Ecto neural progenitor cell (in vitro differentiated cells): ENCODE data around the gene TARDBP.
A peak's percentile ranks its signal among the peaks of the same experiment; 100 is the strongest.
"Not testable (repeated sequence)": the region's sequence is repeated elsewhere in the genome, so short reads cannot be mapped to it uniquely, and the experiment has no call there.

Experiments used
- DNase-seq: peaks from one replicate; pipeline ENCODE4 v3.0.0-alpha.2; 2018; ENCODE audit warnings: low spot score

The TARDBP gene

DNA sequence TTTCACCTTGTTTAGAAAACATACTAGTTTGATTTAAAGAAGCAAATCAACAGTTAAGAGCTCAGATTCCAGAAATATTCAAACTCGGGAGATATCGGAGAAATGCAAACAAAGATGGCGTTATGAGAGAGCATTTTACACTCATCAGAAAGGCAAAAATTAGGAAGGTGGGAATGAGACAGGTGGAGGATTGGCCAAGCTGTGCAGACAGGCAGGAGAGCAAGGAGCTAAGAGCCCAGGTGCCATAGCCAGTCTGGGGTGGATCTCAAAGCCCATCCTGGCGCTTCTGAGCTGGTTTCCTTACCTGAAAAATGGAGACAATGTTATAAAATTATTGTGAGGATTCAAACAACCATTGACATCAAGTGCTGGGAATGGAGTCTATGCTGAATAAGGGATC, 19.6 kb upstream of the TARDBP start:
- no peak for DNase-seq

GRCh38 chr1:10996100-10996499, 16.4 kb upstream of the TARDBP start:
- no peak for DNase-seq

- no peak for DNase-seq
Observed at GRCh38 chr1:11000526-11000925, 11.9 kb upstream of the TARDBP start.

- no peak for DNase-seq
Observed at GRCh38 chr1:11013160-11013531, 692 bp downstream of the TARDBP start.

DNA sequence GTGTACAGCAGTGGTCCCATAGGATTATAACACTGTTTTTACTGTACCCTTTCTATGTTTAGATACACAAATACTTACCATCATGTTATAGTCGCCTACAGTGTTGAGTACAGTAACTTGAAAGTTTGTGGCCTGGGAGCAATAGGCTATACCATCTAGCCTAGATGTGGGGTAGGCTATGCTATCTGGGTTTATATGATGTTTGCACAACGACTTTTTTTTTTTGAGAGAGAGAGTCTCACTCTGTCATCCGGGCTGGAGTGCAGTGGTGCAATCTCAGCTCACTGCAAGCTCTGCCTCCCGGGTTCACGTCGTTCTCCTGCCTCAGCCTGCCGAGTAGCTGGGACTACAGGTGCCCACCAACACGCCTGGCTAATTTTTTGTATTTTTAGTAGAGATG, 6.9 kb downstream of the TARDBP start:
- not testable (repeated sequence) for DNase-seq

GRCh38 chr1:11019971-11020370, 7.5 kb downstream of the TARDBP start:
- DNase-seq: no peak

DNA sequence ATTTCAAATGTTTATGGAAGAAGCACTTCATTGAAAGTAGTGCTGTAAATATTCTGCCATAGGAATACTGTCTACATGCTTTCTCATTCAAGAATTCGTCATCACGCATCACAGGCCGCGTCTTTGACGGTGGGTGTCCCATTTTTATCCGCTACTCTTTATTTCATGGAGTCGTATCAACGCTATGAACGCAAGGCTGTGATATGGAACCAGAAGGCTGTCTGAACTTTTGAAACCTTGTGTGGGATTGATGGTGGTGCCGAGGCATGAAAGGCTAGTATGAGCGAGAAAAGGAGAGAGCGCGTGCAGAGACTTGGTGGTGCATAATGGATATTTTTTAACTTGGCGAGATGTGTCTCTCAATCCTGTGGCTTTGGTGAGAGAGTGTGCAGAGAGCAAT, 10.7 kb downstream of the TARDBP start:
- DNase-seq: no peak

DNA sequence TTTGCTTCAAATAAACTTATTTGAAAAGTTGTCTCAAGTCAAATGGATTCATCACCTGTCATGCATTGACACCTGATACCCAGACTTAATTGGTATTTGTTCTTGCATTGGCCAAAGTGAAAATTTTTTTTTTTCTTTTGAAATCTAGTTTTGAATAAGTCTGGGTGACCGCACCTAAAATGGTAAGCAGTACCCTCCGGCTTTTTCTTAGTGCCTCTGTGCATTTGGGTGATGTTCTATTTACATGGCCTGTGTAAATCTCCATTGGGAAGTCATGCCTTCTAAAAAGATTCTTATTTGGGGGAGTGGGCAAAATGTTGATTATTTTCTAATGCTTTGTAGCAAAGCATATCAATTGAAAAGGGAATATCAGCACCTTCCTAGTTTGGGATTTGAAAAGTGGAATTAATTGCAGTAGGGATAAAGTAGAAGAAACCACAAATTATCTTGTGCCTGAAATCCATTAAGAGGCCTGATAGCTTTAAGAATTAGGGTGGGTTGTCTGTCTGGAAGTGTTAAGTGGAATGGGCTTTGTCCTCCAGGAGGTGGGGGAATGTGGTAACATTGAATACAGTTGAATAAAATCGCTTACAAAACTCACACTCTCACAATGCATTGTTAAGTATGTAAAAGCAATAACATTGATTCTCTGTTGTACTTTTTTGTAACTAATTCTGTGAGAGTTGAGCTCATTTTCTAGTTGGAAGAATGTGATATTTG, 11.9 kb downstream of the TARDBP start:
- no peak for DNase-seq

DNA sequence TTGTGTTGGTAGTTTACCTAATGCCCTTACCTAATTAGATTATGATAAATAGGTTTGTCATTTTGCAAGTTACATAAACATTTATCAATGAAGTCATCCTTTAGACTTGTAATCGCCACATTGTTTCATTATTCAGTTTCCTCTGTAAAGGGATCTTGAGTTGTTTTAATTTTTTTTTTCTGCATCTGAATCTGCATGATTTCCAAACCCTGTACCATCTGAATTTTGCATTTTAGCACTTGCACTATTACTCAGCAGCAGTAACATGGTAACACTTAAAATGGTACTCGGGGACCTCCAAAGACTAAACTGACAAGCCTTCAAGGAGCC, 12.4 kb downstream of the TARDBP start:
- no peak for DNase-seq

GRCh38 chr1:11025618-11026017, 13.2 kb downstream of the TARDBP start:
- DNase-seq: no peak

GRCh38 chr1:11026052-11026451, 13.6 kb downstream of the TARDBP start:
- DNase-seq: no peak

- no peak for DNase-seq
Observed at GRCh38 chr1:11026903-11027302, 14.4 kb downstream of the TARDBP start.

GRCh38 chr1:11027316-11027715, 14.9 kb downstream of the TARDBP start:
- no peak for DNase-seq

- no peak for DNase-seq
Observed at GRCh38 chr1:11028018-11028417, 15.6 kb downstream of the TARDBP start.

DNA sequence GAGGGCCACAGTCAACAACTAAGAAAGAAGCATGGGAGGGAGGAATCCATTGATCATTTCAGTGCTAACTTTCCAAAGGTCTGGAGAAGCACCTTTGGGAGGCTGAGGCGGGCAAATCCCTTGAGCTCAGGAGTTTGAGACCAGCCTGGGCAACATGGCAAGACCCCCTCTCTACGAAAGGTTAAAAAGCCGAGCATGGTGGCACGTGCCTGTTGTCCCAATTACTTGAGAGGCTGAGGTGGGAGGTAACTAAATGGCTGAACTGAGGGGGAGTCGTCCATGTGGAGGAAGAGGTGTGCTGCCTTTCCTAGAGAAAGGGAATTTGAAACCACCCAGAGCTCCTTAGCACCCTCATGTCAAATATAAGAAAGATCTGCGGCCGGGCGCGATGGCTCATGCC, 18.4 kb downstream of the TARDBP start:
- no peak for DNase-seq

DNA sequence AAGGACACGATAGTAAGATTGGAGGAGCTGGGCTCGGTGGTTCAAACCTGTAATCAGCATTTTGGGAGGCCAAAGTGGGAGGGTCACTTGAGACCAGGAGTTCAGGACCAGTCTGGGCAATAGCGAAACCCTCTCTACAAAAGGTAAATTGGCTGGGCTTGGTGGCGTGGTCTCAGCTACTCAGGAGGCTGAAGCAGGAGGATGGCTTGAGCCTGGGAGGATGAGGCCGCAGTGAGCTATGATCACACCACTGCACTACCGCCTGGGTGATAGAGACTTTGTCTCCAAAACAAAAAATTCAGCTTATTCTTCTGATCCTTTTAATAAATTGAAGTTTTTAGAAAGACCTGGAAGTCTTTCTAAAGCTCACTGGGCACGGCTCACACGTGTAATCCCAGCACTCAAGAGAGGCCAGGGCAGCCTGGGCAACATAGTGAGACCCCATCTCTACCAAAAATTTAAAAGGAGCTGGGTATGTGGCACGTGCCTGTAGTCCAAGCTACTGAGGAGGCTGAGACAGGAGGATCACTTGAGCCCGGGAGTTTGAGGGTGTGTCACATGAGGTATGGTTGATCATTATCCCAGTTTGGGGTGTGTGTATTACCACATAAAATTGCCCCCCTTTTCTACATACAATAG, 19.3 kb downstream of the TARDBP start:
- DNase-seq: no peak

DNA sequence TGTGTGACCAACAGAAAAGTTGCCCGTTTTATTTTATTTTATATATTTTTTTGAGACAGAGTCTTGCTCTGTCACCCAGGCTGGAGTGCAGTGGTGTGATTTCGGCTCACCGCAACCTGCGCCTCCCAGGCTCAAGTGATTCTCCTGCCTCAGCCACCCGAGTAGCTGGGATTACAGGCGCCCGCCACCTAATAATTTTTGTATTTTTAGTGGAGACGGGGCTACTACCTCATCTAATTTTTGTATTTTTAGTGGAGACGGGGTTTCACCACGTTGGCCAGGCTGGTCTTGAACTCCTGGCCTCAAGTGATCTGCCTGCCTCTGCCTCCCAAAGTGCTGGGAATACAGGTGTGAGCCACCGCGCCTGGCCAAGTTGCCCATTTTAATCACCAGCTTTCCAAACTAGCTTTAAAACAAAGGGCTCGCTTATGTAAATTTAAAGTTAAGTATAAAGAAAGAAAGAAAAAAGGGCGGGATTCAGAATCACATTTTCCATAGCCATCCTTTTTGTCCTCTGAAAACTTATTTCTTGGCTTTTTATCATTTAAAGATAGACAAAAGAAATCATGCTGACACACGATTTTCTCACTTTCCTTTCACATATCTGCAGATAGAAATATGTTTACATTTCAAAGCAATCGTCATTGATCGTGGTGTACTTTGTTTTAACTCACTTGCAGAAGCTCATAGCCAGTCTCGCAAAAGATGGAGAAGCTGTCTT, 24.7 kb downstream of the TARDBP start:
- DNase-seq: not testable (repeated sequence)

- DNase-seq: peak; percentile 87
Observed at GRCh38 chr1:11037740-11038182, 25.3 kb downstream of the TARDBP start.

DNA sequence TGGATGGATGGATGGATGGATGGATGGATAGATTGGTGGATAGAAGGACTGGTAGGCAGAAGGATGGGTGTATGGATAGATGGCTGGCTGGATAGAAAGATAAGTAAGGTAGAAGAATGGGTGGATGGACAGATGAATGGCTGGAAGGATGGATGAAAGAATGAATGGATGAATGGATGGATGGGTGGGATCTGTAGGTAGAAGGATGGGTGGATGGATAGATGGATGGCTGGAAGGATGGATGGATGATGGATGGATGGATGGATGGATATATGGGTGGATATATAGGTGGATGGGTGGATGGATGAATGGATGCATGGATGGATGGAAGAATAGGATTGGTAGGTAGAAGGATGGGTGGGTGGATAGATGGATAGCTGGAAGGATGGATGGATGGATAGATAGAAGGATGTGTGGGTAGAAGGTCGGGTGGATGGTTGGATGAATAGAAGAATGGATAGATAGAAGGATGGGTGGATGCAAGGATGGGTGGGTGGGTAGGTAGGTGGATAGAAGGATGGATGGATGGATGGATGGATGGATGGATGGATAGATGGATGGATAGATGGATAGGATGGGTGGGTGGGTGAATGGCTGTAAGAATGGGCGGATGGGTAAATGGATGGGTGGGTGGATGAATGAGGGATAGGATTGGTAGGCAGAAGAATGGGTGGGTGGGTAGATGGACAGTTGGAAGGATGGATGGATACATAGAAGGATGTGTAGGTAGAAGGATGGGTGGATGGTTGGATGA, 27.1 kb downstream of the TARDBP start:
- no peak for DNase-seq

GRCh38 chr1:11040105-11040429, 27.6 kb downstream of the TARDBP start:
- not testable (repeated sequence) for DNase-seq

DNA sequence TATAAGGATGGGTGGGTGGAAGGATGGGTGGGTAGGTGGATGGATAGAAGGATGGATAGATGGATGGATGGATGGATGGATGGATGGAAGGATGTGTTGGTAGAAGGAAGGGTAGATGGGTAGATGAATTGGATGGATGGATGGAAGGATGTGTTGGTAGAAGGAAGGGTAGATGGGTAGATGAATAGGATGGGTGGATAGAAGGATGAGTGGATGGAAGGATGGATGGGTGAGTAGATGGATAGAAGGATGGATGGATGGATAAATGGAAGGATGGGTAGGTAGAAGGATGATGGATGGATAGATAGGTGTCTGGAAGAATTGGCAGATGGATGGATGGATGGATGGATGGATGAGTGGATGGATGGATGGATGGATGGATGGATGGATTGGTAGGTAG, 28.6 kb downstream of the TARDBP start:
- DNase-seq: no peak

GRCh38 chr1:11042065-11042464, 29.6 kb downstream of the TARDBP start:
- no peak for DNase-seq
